ENCODE results near the gene CLEC2A.

Gene CLEC2A

DNA sequence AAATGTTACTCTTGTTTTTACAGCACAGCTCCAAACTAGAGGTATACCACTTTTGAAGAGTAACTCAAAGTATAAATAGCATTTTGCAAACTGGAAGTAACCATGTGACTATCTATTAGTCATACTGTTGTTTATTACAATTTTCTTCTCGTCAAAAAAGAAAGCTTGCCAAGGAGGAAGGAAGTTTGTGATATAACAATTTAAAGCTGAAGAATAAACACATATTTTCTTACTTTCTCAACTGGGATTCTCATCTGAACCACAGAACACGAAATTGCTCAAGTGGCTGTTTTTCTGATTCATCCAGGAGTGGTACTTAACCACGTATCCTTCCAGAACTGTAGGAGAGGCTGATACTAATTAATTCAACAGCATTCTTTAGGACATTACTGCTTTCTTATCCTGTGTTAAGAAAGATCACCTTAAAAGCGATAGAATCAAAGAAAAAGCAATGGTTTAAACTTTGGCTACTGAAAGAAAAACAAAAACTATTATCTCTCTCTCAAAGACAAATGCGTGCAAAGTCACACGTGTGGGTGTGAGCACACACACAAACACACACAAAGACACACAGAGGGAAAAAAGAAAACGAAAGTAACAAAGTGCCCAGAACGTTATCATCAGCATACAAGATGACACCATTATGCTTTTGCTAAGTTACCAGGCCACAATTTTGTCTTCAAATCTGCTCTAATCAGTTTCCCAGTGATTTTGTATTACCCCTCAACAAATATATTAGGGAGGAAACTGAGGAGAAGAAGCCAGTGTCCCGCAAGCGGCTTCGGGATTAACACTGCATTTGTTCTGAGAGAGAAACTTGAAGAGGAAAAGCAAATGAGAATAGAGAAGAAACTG is 62.6 kb downstream of the CLEC2A start, which contains the start of gene CLEC2B:
Gene CLEC2B, minus strand, starts transcription at position 48 of the 855 bp plus-strand sequence.
- WGBS (ENCODE audit: extremely low coverage, insufficient coverage, low lambda C conversion rate) = no CpG with 5 or more reads among the region's 11 CpGs
- Histone ChIP-seq H3K4ac (ENCODE audit: low read depth, low read length) (no peak within 1 kb of the TSS), H4K8ac (ENCODE audit: low read depth, low read length) (no peak within 1 kb of the TSS), H3K4me2 (ENCODE audit: low read length) (no peak within 1 kb of the TSS), H2BK5ac (ENCODE audit: low read length) (no peak within 1 kb of the TSS), H3K4me3 (ENCODE audit: low read length) (no peak within 1 kb of the TSS), H3K18ac (ENCODE audit: low read length) (no peak within 1 kb of the TSS), H3K79me1 (ENCODE audit: low read length) (no peaks in the 10 kb centered on the region), H3K9ac (ENCODE audit: low read length) (no peak within 1 kb of the TSS), H3K27ac (ENCODE audit: low read depth, low read length) (no peak within 1 kb of the TSS), H3K27me3 (ENCODE audit: insufficient read depth, low read length, poor library complexity) (no peaks in the 10 kb centered on the region), H3K23ac (ENCODE audit: low read length) (no peak within 1 kb of the TSS), H2BK15ac (replicated peaks; ENCODE audit: low read depth) (no peak within 1 kb of the TSS), H2AK5ac (ENCODE audit: low read length) (no peak within 1 kb of the TSS), H3K36me3 (ENCODE audit: control insufficient read depth, insufficient read depth, low read length) (no peaks in the 10 kb centered on the region), H3K56ac (ENCODE audit: low read length) (no peak within 1 kb of the TSS), H2BK120ac (ENCODE audit: low read depth, low read length) (no peak within 1 kb of the TSS), H4K5ac (ENCODE audit: low read length) (no peak within 1 kb of the TSS), H3K4me1 (ENCODE audit: control insufficient read depth, low read depth, low read length) (peaks cover 2% of the 10 kb centered on the region), H3K79me2 (ENCODE audit: control insufficient read depth, insufficient read depth, low read length) (no peaks in the 10 kb centered on the region)
- no peak for DNase-seq

DNA sequence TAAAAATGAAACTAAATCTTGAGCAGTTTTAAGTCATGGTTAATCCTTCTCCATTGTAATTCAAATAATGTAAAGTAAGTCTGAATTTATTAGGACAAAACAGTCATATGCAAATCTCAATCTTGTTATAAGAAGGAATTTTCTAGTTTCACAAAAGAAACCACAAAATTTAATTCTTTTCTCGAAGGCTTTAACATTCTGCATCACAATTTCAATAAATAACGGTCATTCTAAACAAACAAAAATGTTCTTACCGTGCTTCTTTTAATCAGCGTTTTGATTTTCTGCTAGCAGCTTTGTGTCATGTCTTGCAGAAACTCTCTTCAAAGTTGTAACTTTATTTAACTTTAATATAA is 63.2 kb downstream of the CLEC2A start:
- H3K79me2 ChIP-seq (ENCODE audit: control insufficient read depth, insufficient read depth, low read length) = no peaks in the 10 kb centered on the region
- no peak overlapping the region for H3K4me3 ChIP-seq (ENCODE audit: low read length)
- H2BK120ac ChIP-seq (ENCODE audit: low read depth, low read length) = no peak overlapping the region
- H3K9ac ChIP-seq (ENCODE audit: low read length) = no peak overlapping the region
- no peak overlapping the region for H3K4ac ChIP-seq (ENCODE audit: low read depth, low read length)
- WGBS (ENCODE audit: extremely low coverage, insufficient coverage, low lambda C conversion rate) = 100% methylated on average over 1 of the region's 4 CpGs
- H3K56ac ChIP-seq (ENCODE audit: low read length) = no peak overlapping the region
- H3K4me2 ChIP-seq (ENCODE audit: low read length) = no peak overlapping the region
- H2BK5ac ChIP-seq (ENCODE audit: low read length) = no peak overlapping the region
- no peaks in the 10 kb centered on the region for H3K27me3 ChIP-seq (ENCODE audit: insufficient read depth, low read length, poor library complexity)
- H3K23ac ChIP-seq (ENCODE audit: low read length) = no peak overlapping the region
- H3K27ac ChIP-seq (ENCODE audit: low read depth, low read length) = no peak overlapping the region
- H4K8ac ChIP-seq (ENCODE audit: low read depth, low read length) = no peak overlapping the region
- no peak overlapping the region for H2BK15ac ChIP-seq (replicated peaks; ENCODE audit: low read depth)
- no peak overlapping the region for H3K18ac ChIP-seq (ENCODE audit: low read length)
- no peak overlapping the region for H2AK5ac ChIP-seq (ENCODE audit: low read length)
- H3K79me1 ChIP-seq (ENCODE audit: low read length) = no peaks in the 10 kb centered on the region
- no peak for DNase-seq
- no peaks in the 10 kb centered on the region for H3K36me3 ChIP-seq (ENCODE audit: control insufficient read depth, insufficient read depth, low read length)
- peaks cover 2% of the 10 kb centered on the region for H3K4me1 ChIP-seq (ENCODE audit: control insufficient read depth, low read depth, low read length)
- no peak overlapping the region for H4K5ac ChIP-seq (ENCODE audit: low read length)

DNA sequence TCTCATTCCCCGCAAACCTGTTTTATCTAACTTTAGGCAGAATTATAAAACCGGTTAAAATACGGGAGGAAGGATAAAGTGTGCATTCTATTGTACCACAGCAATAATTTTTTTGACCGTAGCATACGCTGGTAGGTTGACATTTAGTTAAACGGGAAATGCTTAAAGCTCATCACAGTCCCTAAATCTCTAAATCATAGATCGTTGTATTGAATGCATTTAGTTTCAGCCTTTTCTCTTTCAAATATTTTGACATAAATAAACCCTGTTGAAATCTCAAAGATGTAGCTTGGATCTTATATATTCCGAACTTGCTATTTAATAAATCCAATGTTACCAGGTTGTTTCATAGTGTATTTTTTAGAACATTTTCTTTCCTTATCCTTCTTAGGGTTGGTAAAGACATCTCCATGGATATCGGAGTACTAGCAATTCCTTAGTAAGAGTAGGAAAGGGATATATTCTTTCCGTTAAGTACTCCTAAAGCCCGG is 63.8 kb downstream of the CLEC2A start:
- Histone ChIP-seq H3K4me1 (ENCODE audit: control insufficient read depth, low read depth, low read length) (peaks cover 2% of the 10 kb centered on the region), H3K4me3 (ENCODE audit: low read length) (no peak overlapping the region), H2AK5ac (ENCODE audit: low read length) (no peak overlapping the region), H4K5ac (ENCODE audit: low read length) (no peak overlapping the region), H3K18ac (ENCODE audit: low read length) (no peak overlapping the region), H3K27me3 (ENCODE audit: insufficient read depth, low read length, poor library complexity) (no peaks in the 10 kb centered on the region), H2BK5ac (ENCODE audit: low read length) (no peak overlapping the region), H3K27ac (ENCODE audit: low read depth, low read length) (no peak overlapping the region), H3K4me2 (ENCODE audit: low read length) (no peak overlapping the region), H2BK120ac (ENCODE audit: low read depth, low read length) (no peak overlapping the region), H3K9ac (ENCODE audit: low read length) (no peak overlapping the region), H3K4ac (ENCODE audit: low read depth, low read length) (no peak overlapping the region), H3K79me2 (ENCODE audit: control insufficient read depth, insufficient read depth, low read length) (no peaks in the 10 kb centered on the region), H3K56ac (ENCODE audit: low read length) (no peak overlapping the region), H3K36me3 (ENCODE audit: control insufficient read depth, insufficient read depth, low read length) (no peaks in the 10 kb centered on the region), H2BK15ac (replicated peaks; ENCODE audit: low read depth) (no peak overlapping the region), H4K8ac (ENCODE audit: low read depth, low read length) (no peak overlapping the region), H3K23ac (ENCODE audit: low read length) (no peak overlapping the region), H3K79me1 (ENCODE audit: low read length) (no peaks in the 10 kb centered on the region)
- DNase-seq = no peak
- no CpG with 5 or more reads among the region's 11 CpGs for WGBS (ENCODE audit: extremely low coverage, insufficient coverage, low lambda C conversion rate)

DNA sequence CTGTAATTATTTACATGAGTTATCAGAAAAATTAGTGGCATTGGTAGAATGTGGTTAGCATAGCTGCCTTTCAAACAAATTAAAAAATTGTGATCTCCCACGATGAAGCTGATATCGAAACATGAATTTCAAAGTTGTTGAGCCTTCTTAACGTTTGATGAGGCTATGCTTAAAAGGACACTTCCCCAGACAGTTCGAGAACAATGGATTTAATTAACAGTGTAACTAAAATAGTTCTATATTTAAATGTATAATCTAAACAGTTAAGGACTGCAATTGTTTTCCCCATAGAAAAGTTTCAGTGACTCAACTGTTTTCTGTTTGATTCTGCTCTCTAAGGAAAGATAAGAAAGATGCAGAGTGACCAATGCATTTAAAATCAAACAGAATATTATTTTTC is 64.6 kb downstream of the CLEC2A start:
- no peak overlapping the region for H3K4ac ChIP-seq (ENCODE audit: low read depth, low read length)
- H3K56ac ChIP-seq (ENCODE audit: low read length) = no peak overlapping the region
- no peak overlapping the region for H4K5ac ChIP-seq (ENCODE audit: low read length)
- no peaks in the 10 kb centered on the region for H3K79me2 ChIP-seq (ENCODE audit: control insufficient read depth, insufficient read depth, low read length)
- H3K9ac ChIP-seq (ENCODE audit: low read length) = no peak overlapping the region
- H3K23ac ChIP-seq (ENCODE audit: low read length) = no peak overlapping the region
- H2AK5ac ChIP-seq (ENCODE audit: low read length) = no peak overlapping the region
- no peak for DNase-seq
- H3K27me3 ChIP-seq (ENCODE audit: insufficient read depth, low read length, poor library complexity) = no peaks in the 10 kb centered on the region
- H3K36me3 ChIP-seq (ENCODE audit: control insufficient read depth, insufficient read depth, low read length) = no peaks in the 10 kb centered on the region
- no peak overlapping the region for H3K4me2 ChIP-seq (ENCODE audit: low read length)
- peaks cover 2% of the 10 kb centered on the region for H3K4me1 ChIP-seq (ENCODE audit: control insufficient read depth, low read depth, low read length)
- H2BK120ac ChIP-seq (ENCODE audit: low read depth, low read length) = no peak overlapping the region
- no peak overlapping the region for H3K18ac ChIP-seq (ENCODE audit: low read length)
- H3K79me1 ChIP-seq (ENCODE audit: low read length) = no peaks in the 10 kb centered on the region
- H3K27ac ChIP-seq (ENCODE audit: low read depth, low read length) = no peak overlapping the region
- H2BK5ac ChIP-seq (ENCODE audit: low read length) = no peak overlapping the region
- H2BK15ac ChIP-seq (replicated peaks; ENCODE audit: low read depth) = no peak overlapping the region
- H4K8ac ChIP-seq (ENCODE audit: low read depth, low read length) = no peak overlapping the region
- no CpG with 5 or more reads among the region's 4 CpGs for WGBS (ENCODE audit: extremely low coverage, insufficient coverage, low lambda C conversion rate)
- no peak overlapping the region for H3K4me3 ChIP-seq (ENCODE audit: low read length)

DNA sequence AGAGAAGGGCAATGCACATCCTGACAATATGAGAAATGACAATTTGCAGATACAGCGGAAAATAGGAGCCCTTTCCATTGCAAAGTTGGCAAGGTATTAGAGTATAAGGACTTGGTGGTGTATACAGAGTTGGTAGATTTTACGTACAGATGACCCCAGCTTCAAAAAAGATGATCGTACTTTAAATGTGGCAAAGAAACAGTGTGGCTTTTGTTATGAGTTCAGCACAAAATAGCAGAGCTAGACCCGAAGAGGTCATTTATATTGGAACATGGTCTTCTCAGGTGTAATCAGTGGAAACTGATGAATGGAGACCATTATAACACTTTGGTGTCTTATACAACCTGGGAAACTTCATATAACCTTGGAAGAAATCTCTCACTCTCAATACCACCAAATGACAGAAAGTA is 65.3 kb downstream of the CLEC2A start:
- H3K18ac ChIP-seq (ENCODE audit: low read length) = no peak overlapping the region
- H4K8ac ChIP-seq (ENCODE audit: low read depth, low read length) = no peak overlapping the region
- no peaks in the 10 kb centered on the region for H3K36me3 ChIP-seq (ENCODE audit: control insufficient read depth, insufficient read depth, low read length)
- no peak overlapping the region for H2BK15ac ChIP-seq (replicated peaks; ENCODE audit: low read depth)
- H2BK120ac ChIP-seq (ENCODE audit: low read depth, low read length) = no peak overlapping the region
- no peak overlapping the region for H3K4ac ChIP-seq (ENCODE audit: low read depth, low read length)
- no peak overlapping the region for H2AK5ac ChIP-seq (ENCODE audit: low read length)
- no peak overlapping the region for H3K4me3 ChIP-seq (ENCODE audit: low read length)
- peaks cover 2% of the 10 kb centered on the region for H3K4me1 ChIP-seq (ENCODE audit: control insufficient read depth, low read depth, low read length)
- H2BK5ac ChIP-seq (ENCODE audit: low read length) = no peak overlapping the region
- H3K9ac ChIP-seq (ENCODE audit: low read length) = no peak overlapping the region
- H3K23ac ChIP-seq (ENCODE audit: low read length) = no peak overlapping the region
- H3K4me2 ChIP-seq (ENCODE audit: low read length) = no peak overlapping the region
- H3K27ac ChIP-seq (ENCODE audit: low read depth, low read length) = no peak overlapping the region
- WGBS (ENCODE audit: extremely low coverage, insufficient coverage, low lambda C conversion rate) = no CpG with 5 or more reads among the region's 4 CpGs
- H3K27me3 ChIP-seq (ENCODE audit: insufficient read depth, low read length, poor library complexity) = no peaks in the 10 kb centered on the region
- no peak for DNase-seq
- H3K79me2 ChIP-seq (ENCODE audit: control insufficient read depth, insufficient read depth, low read length) = no peaks in the 10 kb centered on the region
- H3K79me1 ChIP-seq (ENCODE audit: low read length) = no peaks in the 10 kb centered on the region
- no peak overlapping the region for H4K5ac ChIP-seq (ENCODE audit: low read length)
- H3K56ac ChIP-seq (ENCODE audit: low read length) = no peak overlapping the region
